NK-92 (cell line): ENCODE measurements around the gene CHD9.
"Not testable (repeated sequence)": the region's sequence is repeated elsewhere in the genome, so short reads cannot be mapped to it uniquely, and the experiment has no call there.

Experiments used
- DNase-seq: peaks from one replicate; lab custom pipeline; 2025; ENCODE audit not compliant: unreplicated experiment; lab: John Stamatoyannopoulos, UW

CHD9 gene

DNA sequence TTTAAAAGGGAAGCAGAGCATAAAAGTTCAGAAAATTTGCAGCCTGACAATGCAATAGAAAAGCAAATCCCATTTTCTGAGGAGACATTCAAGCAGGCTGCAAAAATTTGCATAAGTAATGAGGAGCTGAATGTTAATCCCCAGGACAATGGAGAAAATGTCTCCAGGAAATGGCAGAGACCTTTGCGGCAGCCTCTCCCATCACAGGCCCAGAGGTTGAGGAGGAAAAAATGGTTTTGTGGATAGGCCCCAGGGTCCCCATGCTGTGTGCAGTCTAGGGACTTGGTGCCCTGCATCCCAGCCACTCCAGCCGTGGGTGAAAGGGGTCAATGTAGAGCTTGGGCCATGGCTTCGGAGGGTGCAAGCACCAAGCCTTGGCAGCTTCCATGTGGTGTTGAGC lies 19.5 kb downstream of the CHD9 start:
- DNase-seq = not testable (repeated sequence)

DNA sequence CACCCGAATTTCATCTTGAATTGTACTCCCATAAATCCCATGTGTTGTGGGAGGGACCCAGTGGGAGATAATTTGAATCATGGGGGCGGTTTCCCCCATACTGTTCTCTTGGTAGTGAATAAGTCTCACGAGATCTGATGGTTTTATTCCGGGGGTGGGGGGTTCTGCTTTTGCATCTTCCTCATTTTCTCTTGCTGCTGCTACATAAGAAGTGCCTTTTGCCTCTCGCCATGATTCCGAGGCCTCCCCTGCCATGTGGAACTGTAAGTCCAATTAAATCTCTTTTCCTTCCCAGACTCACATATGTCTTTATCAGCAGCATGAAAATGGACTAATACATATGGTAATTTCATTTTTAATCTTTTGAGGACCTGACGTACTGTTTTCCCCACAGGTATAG lies 20.7 kb downstream of the CHD9 start:
- not testable (repeated sequence) for DNase-seq

DNA sequence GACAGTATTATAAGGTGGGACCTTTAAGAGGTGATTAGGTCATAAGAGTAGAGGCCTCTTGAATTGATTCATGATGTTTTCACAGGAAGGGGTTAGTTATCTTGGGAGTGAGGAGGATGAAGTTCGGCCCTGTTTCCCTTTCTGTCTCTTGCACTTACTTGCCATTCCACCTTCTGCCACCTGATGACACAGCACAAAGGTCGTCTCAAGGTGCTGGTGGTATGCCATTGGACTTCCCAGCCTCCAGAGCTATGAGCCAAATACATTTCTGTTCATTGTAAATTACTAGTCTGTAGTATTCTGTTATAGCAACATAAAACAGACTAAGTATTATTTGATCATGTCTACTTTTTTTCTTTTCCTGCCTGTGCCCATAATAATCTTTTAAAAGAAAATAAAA lies 23.5 kb downstream of the CHD9 start:
- no peak for DNase-seq

DNA sequence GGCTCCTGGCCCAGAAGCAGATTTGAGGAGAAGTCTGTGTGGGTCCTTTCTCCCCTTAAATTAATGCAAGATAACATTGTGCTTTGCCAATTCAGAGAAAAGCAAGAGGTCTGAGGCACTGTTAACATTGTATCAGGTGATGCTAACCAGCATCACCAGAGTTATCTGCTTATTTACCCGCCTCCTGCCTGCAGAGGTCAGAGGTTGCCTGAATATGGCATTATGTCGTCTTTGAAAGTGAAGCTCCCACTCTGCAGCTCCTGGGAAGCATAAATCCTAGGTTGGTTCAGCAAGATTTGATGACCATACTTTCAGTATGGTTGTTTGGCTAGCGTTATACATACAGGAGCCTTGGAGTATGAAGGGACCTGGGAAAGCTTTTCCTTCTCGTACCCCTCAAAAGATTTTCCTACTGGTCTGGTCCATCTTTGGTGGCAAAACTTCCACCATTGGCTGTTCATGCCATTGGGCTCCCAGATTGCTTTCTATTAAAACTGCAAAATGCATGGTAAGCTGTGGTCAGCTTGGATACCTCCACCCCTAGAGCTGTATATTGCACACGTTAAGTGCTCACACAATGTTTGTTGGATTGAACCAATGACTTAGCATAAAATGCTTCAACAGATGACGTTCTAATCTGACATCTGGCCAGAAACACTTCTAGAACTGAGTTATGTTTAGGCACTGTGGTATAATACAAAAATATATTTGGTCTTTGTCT lies 24.1 kb downstream of the CHD9 start:
- no peak for DNase-seq

- DNase-seq = no peak
Measured at GRCh38 chr16:53080345-53081031, 25.7 kb downstream of the CHD9 start.

GRCh38 chr16:53081032-53081424 lies 26.2 kb downstream of the CHD9 start:
- DNase-seq = no peak

DNA sequence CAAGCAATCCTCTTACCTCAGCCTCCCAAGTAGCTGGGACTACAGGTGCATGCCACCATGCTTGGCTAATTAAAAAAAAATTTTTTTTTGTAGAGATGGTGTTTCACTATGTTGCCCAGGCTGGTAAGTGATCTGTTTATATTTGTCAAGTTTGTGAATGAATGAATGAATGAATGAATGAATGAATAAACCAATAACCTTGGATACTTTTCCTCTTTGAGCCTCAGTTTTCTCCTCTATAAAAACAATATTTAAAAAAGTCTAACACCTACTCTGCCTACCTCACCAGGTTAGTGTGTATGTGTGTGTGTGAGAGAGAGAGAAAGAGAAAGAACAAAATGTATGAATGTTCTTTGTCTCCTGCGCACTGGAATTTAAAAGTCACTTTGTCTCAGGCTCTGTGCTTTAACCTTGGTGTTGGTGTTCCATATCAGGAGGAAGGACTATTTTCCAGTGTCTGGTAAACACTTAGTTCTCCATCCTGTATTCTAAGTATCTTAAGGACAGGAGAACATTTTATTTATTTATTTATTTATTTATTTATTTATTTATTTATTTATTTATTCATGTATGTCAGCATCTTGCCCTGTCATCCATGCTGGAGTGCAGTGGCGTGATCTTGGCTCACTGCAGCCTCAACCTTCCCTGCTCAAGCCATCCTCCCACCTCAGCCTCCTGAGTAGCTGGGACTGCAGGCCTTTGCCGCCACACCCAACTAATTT lies 27.1 kb downstream of the CHD9 start:
- no peak for DNase-seq

DNA sequence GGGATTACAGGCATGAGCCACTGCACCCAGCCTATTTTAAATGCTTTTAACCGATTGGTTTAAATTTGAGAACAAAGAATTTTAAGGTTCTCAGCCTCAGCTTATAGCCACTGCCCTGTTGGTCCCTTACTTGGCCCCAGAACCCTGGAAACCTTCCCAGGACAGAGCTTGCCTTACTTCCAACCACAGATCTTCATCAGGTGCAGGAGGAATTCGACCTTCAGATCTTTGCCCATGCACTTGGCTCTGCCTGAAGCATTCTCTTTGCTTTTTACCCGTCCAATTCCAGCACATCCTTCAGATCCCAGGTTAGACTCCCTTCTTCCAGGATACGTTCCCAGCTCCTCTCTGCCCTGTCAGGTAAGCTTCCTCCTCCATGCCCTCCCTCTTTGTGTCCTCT lies 27.7 kb downstream of the CHD9 start:
- DNase-seq = no peak

- no peak for DNase-seq
Measured at GRCh38 chr16:53083119-53083518, 28.3 kb downstream of the CHD9 start.

DNA sequence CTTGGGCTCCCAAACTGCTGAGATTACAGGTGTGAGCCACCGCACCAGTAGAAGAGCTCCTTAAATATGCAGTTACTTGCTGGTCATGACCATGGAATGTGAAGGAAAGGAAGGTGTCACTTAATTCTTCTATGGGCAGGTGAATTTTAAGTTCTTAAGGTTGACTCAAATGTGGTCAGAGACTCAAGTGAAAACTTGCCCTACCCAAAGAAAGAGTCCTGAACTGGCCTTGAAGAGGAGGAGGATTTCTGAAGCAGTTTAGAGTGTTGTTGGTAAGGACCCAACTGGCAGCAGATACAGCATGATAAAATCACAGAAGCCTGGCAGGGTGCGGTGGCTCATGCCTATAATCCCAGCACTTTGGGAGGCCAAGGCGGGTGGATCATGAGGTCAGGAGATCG lies 29.4 kb downstream of the CHD9 start:
- DNase-seq = no peak

DNA sequence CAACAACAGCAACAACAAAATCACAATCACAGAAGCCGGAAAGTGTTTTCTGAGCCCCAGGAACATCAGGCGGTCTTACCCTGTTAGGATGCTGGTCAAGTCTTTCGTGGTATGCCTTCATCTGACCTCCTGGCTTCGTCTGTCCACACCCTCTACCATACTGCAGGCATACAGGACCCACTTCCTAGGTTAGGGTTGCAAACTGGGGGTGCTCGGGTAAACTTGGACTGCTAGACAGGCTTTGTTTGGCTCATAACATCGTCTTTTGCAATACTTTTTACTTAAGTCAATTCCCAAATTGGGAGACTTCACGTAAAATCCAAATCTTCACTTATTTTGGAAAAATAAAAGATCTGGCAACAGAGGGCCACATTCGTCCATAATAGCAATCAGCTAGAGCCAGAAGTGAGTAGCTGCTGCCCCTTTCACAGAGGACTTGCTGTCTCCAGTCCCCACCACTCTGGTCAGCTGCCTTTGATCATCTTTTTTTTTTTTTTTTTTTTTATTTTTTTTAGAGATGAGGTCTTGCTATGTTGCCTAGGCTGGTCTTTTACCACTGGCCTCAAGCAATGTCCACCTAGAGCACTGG lies 30.0 kb downstream of the CHD9 start:
- no peak for DNase-seq

DNA sequence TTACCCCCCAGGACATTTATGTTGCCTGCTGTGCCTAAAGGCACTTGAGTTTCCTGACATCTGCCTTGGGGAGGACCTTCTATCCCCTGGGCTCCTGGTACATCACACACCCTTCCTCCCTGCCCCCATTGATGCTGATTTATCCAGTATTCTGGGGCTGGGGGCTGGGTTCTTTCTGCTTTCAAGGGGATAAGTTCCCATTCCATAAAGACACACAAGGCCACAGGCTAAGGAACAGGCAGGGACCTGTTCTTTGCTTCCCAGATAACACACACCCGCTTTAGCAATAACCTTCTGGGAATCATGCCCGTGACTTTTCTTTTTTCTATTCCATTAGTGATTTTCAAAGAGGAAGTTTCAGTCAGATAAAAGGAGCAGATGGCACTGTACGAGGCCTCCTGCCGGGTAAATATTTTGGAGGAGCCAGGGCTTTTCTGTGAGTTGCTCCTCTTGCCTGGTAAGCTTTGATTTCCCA lies 30.6 kb downstream of the CHD9 start:
- no peak for DNase-seq

DNA sequence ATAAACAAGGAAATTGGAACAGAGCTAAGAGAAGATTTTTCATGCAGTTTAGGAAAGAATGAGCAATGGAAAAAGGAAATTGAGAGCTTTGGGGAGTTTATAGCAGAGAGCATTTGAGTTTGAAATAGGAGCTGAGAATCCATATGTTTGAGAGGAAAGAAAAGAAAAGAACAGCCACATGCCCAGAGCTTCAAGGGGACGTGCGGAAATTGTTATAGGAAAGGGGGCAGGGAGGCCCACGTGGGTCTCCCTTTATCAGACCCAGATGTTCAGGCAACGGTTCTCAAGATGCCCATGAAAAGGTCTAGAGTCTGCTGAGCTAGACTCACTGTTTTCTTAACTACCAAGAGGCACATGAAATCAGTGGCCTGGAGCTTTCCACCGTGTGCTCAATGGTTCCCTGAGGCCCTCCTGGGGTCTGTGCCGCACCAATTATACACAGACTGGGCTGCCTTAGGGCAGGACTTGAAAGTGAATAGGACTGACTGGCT lies 31.2 kb downstream of the CHD9 start:
- no peak for DNase-seq

- DNase-seq = no peak
Measured at GRCh38 chr16:53087101-53087500, 32.3 kb downstream of the CHD9 start.

- no peak for DNase-seq
Measured at GRCh38 chr16:53089434-53090285, 34.9 kb downstream of the CHD9 start.

DNA sequence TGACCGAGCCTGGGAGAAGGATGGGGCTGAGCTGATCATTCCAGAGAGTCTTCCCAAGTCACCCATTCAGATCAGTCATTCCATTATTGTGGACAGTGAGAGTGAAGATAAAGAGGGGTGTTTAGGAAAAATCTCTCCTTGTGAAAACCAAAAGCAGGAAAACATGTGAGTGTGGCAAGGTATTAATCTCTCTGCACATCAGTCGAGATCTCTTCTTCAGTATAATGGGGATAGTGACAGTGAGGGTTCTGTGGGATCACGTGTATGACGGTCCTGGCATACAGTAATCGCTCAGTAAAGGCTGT lies 35.4 kb downstream of the CHD9 start:
- DNase-seq = no peak

DNA sequence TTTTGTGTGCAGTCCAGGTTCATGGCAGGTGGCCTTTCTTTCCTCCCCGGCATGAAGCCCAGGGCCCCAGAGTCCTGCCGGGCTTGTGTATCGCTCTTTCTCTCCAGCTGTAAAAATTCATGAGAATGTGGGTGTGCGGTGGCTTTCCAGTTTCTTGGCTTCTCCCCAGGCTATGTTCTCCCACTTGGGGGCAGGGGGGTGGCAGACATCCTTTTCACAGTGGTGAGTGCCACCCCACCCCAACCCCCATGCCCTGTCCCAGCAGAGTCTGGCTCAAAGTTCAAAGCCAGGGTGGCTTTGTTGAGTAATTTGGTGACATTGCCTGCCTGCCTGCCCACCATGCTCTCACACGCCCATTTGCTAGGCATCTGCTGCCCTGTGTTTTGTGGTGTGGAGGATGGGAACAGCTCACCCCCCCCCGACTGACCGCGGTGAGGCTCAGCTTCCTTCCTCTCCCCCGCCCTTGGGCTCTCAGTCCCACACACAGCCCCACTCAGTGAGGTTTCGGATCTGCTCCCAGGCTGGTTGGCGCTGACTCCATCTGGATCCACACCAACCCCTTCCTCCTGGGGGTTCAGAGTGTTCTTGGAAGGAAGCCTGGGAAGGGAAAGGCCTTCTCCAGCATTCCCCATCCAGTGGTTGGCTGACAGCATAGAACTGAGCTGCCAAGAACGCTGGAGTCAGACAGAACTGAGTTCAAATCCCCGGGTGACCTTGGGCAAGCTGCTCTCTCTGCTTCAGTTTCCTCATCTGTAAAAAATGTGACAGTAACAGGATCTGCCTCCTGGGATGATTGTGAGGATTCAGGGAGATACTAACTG lies 36.0 kb downstream of the CHD9 start:
- DNase-seq = no peak

GRCh38 chr16:53091466-53092211 lies 36.8 kb downstream of the CHD9 start:
- no peak for DNase-seq

- no peak for DNase-seq
Measured at GRCh38 chr16:53092284-53092683, 37.5 kb downstream of the CHD9 start.
